OCI-LY1 (cell line): Measurements from ENCODE around the gene DSE.

Experiments
- CTCF ChIP-seq: fragments of 200-600 bp; sonication (generic), shearing (Covaris generic); IDR thresholded peaks from 2 replicates; pipeline ENCODE4 v1.5.1; 2017; ENCODE audit warnings: mild to moderate bottlenecking, antibody characterized with exemption, low read length, moderate library complexity, mixed read lengths
- EZH2 ChIP-seq: fragments of 200-600 bp; sonication (generic), shearing (Covaris generic); IDR thresholded peaks from 2 replicates; pipeline ENCODE4 v1.8.0; 2017; ENCODE audit warnings: borderline replicate concordance, mixed run types, mild to moderate bottlenecking, antibody characterized with exemption, low read length, moderate library complexity, mixed read lengths

- TF ChIP-seq CTCF (no peak), EZH2 (no peak)
These were observed 28.5 kb downstream of the DSE start for GRCh38 chr6:116399287-116399686.
